DND-41 (cell line): ENCODE results near the gene SDR9C7.

Source experiments
- EZH2 ChIP-seq: IDR thresholded peaks from 3 replicates; pipeline ENCODE4 v1.6.1; 2012; ENCODE audit warnings: borderline replicate concordance, low read depth, mild to moderate bottlenecking, moderate library complexity, low read length, inconsistent platforms; ENCODE audit not compliant: severe bottlenecking
- TF ChIP-seq, protein P1 (sequence below): IDR thresholded peaks from 2 replicates; pipeline ENCODE4 v1.5.1; 2012; ENCODE audit warnings: borderline replicate concordance, low read length, moderate library complexity, mild to moderate bottlenecking; ENCODE audit not compliant: poor library complexity, severe bottlenecking; ENCODE audit errors: extremely low read depth

DNA sequence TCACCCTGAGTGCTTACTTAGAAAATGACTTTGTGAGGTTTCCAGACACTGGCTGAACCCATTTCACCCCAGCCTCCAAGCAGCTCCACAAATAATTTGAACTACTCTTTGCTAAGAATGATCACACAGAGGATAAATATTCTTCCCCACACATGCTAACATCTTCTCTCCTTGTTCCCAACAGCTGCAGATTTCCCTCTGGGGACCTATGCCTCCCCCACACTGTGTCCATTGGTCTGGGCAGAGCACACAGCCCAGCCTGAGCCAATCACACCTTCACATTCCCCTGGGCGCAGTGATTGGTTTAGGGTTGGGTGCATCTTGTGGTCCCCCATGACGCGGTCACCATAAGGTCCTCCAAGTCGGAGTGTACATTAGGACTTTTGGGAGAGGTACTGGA lies 6.9 kb downstream of the SDR9C7 start:
- TF ChIP-seq, protein P1, sequence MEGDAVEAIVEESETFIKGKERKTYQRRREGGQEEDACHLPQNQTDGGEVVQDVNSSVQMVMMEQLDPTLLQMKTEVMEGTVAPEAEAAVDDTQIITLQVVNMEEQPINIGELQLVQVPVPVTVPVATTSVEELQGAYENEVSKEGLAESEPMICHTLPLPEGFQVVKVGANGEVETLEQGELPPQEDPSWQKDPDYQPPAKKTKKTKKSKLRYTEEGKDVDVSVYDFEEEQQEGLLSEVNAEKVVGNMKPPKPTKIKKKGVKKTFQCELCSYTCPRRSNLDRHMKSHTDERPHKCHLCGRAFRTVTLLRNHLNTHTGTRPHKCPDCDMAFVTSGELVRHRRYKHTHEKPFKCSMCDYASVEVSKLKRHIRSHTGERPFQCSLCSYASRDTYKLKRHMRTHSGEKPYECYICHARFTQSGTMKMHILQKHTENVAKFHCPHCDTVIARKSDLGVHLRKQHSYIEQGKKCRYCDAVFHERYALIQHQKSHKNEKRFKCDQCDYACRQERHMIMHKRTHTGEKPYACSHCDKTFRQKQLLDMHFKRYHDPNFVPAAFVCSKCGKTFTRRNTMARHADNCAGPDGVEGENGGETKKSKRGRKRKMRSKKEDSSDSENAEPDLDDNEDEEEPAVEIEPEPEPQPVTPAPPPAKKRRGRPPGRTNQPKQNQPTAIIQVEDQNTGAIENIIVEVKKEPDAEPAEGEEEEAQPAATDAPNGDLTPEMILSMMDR: no peak
- no peak for TF ChIP-seq EZH2
